Suprapubic skin (tissue), 4 donors: ENCODE results near the gene FRMD4A. TPM values are rescaled to one million over a fixed set of nuclear protein-coding genes. Genes with fewer than 3 reads are reported as not detected.

Experiments
- DNase-seq, 2 donors: peaks; one replicate each; pipeline ENCODE4 v3.0.0-alpha.2; 2019; ENCODE audit warnings: low spot score in 2 of 2
- H3K27ac ChIP-seq: fragments of 200-600 bp; sonication (generic); one replicate; pipeline ENCODE4 v1.5.1; 2019
- H3K27me3 ChIP-seq: fragments of 200-600 bp; sonication (generic); one replicate; pipeline ENCODE4 v1.5.1; 2019
- H3K36me3 ChIP-seq: fragments of 200-600 bp; sonication (generic); one replicate; pipeline ENCODE4 v1.5.1; 2019
- H3K4me1 ChIP-seq: fragments of 200-600 bp; sonication (generic); one replicate; pipeline ENCODE4 v1.5.1; 2019
- H3K4me3 ChIP-seq: fragments of 200-600 bp; sonication (generic); one replicate; pipeline ENCODE4 v1.5.1; 2019; ENCODE audit warnings: mild to moderate bottlenecking
- H3K9me3 ChIP-seq: fragments of 200-600 bp; sonication (generic); one replicate; pipeline ENCODE4 v1.5.1; 2019
- CTCF ChIP-seq, 2 donors: fragments of 200-600 bp in 1 of 2; fragments of 450-650 bp in 1 of 2; sonication (generic) in 1 of 2; IDR thresholded peaks; one replicate each; pipeline ENCODE4 v1.5.1; 2016 to 2019; ENCODE audit warnings: antibody characterized with exemption in 2 of 2, mild to moderate bottlenecking in 1 of 2, moderate library complexity in 1 of 2
- EP300 ChIP-seq: sonication (generic); formaldehyde crosslinking; IDR thresholded peaks from one replicate; pipeline ENCODE4 v1.6.1; 2017; ENCODE audit warnings: antibody characterized with exemption
- POLR2A ChIP-seq, 2 donors: fragments of 450-650 bp; IDR thresholded peaks; one replicate each; pipeline ENCODE4 v1.6.1; 2017; ENCODE audit warnings: antibody characterized with exemption in 2 of 2, mild to moderate bottlenecking in 2 of 2, moderate library complexity in 2 of 2
- POLR2AphosphoS5 ChIP-seq, 3 donors: sonication (generic); formaldehyde crosslinking; IDR thresholded peaks; one replicate each; pipeline ENCODE4 v1.6.1; 2017; ENCODE audit warnings: antibody characterized with exemption in 3 of 3
- WGBS: methylation state at CpG from one replicate; pipeline ENCODE4 v1.1.5; 2018; 5-methylcytosine and 5-hydroxymethylcytosine counted together
- total RNA-seq, 4 donors: library from RNA; depleted of rRNA; stranded (reverse); fragments of >200 nt; gene quantifications; one replicate each; pipeline ENCODE4 v1.1.0, GENCODE V29; 2016

The FRMD4A gene
- total RNA-seq, 4 donors from 2014 or later = 27.4 to 86.3 (median 58.0) TPM

- peak overlapping the region; percentile 45 for H3K4me3 ChIP-seq
- no peaks in the 10 kb centered on the region for H3K9me3 ChIP-seq
- H3K27me3 ChIP-seq = no peaks in the 10 kb centered on the region
- no peak for DNase-seq
- 55% methylated on average over 4 of the region's 4 CpGs for WGBS
- peaks cover 69% of the 10 kb centered on the region for H3K4me1 ChIP-seq
- peaks cover under 1% of the 10 kb centered on the region for H3K36me3 ChIP-seq
- TF ChIP-seq POLR2AphosphoS5 (IDR thresholded peaks at IDR 0.05) = no peak
- no peak for TF ChIP-seq EP300
- TF ChIP-seq CTCF (IDR thresholded peaks at IDR 0.05) = no peak
- no peak for TF ChIP-seq POLR2A (IDR thresholded peaks at IDR 0.05)
- peak overlapping the region; percentile 26 for H3K27ac ChIP-seq
Observed at GRCh38 chr10:13706175-13706574, 624.5 kb downstream of the FRMD4A start.

- H3K27me3 ChIP-seq = no peaks in the 10 kb centered on the region
- peak overlapping the region; percentile 45 for H3K4me3 ChIP-seq
- WGBS = 52% methylated on average over 8 of the region's 10 CpGs
- no peaks in the 10 kb centered on the region for H3K9me3 ChIP-seq
- H3K27ac ChIP-seq = peak overlapping the region; percentile 26
- H3K4me1 ChIP-seq = peaks cover 73% of the 10 kb centered on the region
- no peak for DNase-seq
- TF ChIP-seq POLR2A (IDR thresholded peaks at IDR 0.05) (no peak), POLR2AphosphoS5 (IDR thresholded peaks at IDR 0.05) (no peak), CTCF (IDR thresholded peaks at IDR 0.05) (no peak), EP300 (no peak)
- peaks cover 6% of the 10 kb centered on the region for H3K36me3 ChIP-seq
Observed at GRCh38 chr10:13705526-13706174, 625.1 kb downstream of the FRMD4A start.

GRCh38 chr10:13704964-13705363 is 625.8 kb downstream of the FRMD4A start:
- Histone ChIP-seq H3K27ac (no peak overlapping the region), H3K36me3 (peaks cover 11% of the 10 kb centered on the region), H3K4me3 (peak overlapping the region; percentile 45)

GRCh38 chr10:13703997-13704536 is 626.7 kb downstream of the FRMD4A start:
- no peak overlapping the region for H3K27ac ChIP-seq
- no peaks in the 10 kb centered on the region for H3K9me3 ChIP-seq
- H3K4me3 ChIP-seq = no peak overlapping the region
- peaks cover 64% of the 10 kb centered on the region for H3K4me1 ChIP-seq
- TF ChIP-seq CTCF (IDR thresholded peaks at IDR 0.05) (no peak), POLR2A (IDR thresholded peaks at IDR 0.05) (no peak), POLR2AphosphoS5 (IDR thresholded peaks at IDR 0.05) (no peak), EP300 (no peak)
- H3K36me3 ChIP-seq = peaks cover 14% of the 10 kb centered on the region
- H3K27me3 ChIP-seq = no peaks in the 10 kb centered on the region
- DNase-seq = no peak
- WGBS = 57% methylated on average over 8 of the region's 8 CpGs

More at GRCh38 chr10:13704964-13705363, 625.8 kb downstream of the FRMD4A start:
- H3K4me1 ChIP-seq = peaks cover 73% of the 10 kb centered on the region
- 63% methylated on average over 11 of the region's 11 CpGs for WGBS
- TF ChIP-seq CTCF (IDR thresholded peaks at IDR 0.05) (no peak), POLR2A (IDR thresholded peaks at IDR 0.05) (no peak), POLR2AphosphoS5 (IDR thresholded peaks at IDR 0.05) (no peak), EP300 (no peak)
- H3K9me3 ChIP-seq = no peaks in the 10 kb centered on the region
- no peak for DNase-seq
- H3K27me3 ChIP-seq = no peaks in the 10 kb centered on the region

- H3K27me3 ChIP-seq = no peaks in the 10 kb centered on the region
- H3K4me1 ChIP-seq = peaks cover 56% of the 10 kb centered on the region
- 51% methylated on average over 15 of the region's 15 CpGs for WGBS
- no peak overlapping the region for H3K4me3 ChIP-seq
- DNase-seq = no peak
- no peak overlapping the region for H3K27ac ChIP-seq
- peaks cover 20% of the 10 kb centered on the region for H3K36me3 ChIP-seq
- no peak for TF ChIP-seq EP300
- no peak for TF ChIP-seq CTCF (IDR thresholded peaks at IDR 0.05)
- no peak for TF ChIP-seq POLR2AphosphoS5 (IDR thresholded peaks at IDR 0.05)
- no peak for TF ChIP-seq POLR2A (IDR thresholded peaks at IDR 0.05)
- H3K9me3 ChIP-seq = no peaks in the 10 kb centered on the region
Observed at GRCh38 chr10:13703101-13703818, 627.5 kb downstream of the FRMD4A start.
